HG03520 (cell line): Measurements from ENCODE around the gene SMTN.

Experiments used
- ATAC-seq: cut with Tn5 transposase; IDR thresholded peaks from one replicate; pipeline ENCODE4 v1.9.1; 2021; ENCODE audit warnings: mild to moderate bottlenecking, moderate library complexity; ENCODE audit not compliant: unreplicated experiment

SMTN gene

DNA sequence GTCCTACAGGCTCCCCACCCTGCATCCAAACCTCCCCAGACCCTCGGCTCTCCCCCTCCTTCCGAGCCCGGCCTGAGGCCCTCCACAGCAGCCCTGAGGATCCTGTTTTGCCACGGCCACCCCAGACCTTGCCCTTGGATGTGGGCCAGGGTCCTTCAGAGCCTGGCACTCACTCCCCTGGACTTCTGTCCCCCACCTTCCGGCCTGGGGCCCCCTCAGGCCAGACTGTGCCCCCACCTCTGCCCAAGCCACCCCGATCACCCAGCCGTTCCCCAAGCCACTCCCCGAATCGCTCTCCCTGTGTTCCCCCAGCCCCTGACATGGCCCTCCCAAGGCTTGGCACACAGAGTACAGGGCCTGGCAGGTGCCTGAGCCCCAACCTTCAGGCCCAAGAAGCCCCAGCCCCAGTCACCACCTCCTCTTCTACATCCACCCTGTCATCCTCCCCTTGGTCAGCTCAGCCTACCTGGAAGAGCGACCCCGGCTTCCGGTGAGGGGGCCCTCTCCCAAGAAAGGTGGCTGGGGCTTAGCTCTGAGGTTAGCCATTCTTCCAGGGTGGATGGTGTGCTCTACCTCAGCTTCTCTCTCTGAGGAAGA lies 44.5 kb downstream of the SMTN start:
- no peak for ATAC-seq

DNA sequence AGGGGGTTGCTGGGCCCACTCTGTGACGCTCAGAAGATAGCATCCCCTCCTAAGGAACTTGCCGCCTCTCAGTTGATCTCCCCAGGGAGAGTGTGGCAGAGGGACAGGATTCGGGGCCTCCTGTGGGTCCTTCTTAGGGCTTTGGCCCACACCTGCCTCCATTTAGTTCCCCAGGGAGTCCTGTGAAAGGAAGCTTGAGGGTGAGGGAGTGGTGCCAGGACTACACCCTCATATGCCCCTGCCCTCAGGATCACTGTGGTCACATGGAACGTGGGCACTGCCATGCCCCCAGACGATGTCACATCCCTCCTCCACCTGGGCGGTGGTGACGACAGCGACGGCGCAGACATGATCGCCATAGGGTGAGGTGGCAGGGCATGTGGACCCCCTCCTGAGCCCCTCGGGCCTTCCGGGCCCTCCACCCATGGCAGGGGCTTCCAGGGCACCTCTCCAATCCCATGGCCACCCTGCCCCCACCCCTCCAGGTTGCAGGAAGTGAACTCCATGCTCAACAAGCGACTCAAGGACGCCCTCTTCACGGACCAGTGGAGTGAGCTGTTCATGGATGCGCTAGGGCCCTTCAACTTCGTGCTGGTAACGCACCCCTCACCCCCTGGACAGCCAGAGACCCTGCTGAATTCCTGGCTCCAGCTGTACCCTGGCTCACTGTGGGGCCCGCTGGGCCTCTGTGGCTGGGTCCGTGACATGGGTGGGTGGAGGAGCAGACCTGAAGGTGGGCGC lies 45.2 kb downstream of the SMTN start:
- no peak for ATAC-seq

- ATAC-seq, result no peak
Measured at GRCh38 chr22:31126869-31127175, 45.7 kb downstream of the SMTN start.

GRCh38 chr22:31127181-31127772 lies 46.2 kb downstream of the SMTN start:
- ATAC-seq, result no peak

DNA sequence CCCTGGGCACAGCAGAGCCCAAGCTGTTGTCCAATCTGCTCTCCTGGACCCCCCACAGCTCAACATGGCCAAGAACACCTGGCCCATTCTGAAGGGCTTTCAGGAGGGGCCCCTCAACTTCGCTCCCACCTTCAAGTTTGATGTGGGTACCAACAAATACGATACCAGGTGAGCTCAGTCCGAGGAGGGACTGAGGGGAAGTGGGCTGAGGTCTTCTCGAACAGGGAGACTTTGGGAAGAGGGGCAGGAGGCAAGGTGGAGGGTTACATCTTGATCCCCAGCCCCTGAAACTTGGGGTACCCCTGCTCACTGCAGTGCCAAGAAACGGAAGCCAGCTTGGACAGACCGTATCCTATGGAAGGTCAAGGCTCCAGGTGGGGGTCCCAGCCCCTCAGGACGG lies 47.0 kb downstream of the SMTN start:
- no peak for ATAC-seq

GRCh38 chr22:31130873-31131272 lies 49.8 kb downstream of the SMTN start:
- no peak for ATAC-seq

DNA sequence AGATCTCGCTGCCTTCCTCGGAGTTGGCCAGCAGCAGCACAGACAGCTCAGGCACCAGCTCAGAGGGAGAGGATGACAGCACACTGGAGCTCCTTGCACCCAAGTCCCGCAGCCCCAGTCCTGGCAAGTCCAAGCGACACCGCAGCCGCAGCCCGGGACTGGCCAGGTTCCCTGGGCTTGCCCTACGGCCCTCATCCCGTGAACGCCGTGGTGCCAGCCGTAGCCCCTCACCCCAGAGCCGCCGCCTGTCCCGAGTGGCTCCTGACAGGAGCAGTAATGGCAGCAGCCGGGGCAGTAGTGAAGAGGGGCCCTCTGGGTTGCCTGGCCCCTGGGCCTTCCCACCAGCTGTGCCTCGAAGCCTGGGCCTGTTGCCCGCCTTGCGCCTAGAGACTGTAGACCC lies 52.8 kb downstream of the SMTN start:
- no peak for ATAC-seq

DNA sequence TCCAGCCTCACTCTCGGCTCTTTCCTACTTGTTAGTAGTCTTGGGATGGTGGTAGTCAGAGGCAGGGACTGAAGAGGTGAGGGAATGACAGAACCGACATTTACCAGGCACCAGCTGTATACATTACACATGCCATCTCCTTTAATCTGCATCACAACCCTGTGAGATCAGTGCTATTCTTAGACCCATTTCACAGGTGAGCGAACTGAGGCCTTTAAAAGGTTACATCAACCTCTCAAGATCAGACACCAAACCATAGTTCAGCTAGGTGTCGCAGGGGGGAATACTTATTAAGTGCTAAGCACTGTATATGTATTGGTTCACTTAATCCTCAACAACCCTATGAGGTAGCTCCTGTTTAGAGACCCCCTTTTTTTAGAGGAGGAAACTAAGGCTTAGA lies 53.6 kb downstream of the SMTN start:
- no peak for ATAC-seq

- no peak for ATAC-seq
Measured at GRCh38 chr22:31135706-31136105, 54.6 kb downstream of the SMTN start.

- ATAC-seq, result no peak
Measured at GRCh38 chr22:31136155-31136554, 55.0 kb downstream of the SMTN start.

- ATAC-seq, result no peak
Measured at GRCh38 chr22:31136711-31137110, 55.6 kb downstream of the SMTN start.

- no peak for ATAC-seq
Measured at GRCh38 chr22:31137721-31138120, 56.6 kb downstream of the SMTN start.

DNA sequence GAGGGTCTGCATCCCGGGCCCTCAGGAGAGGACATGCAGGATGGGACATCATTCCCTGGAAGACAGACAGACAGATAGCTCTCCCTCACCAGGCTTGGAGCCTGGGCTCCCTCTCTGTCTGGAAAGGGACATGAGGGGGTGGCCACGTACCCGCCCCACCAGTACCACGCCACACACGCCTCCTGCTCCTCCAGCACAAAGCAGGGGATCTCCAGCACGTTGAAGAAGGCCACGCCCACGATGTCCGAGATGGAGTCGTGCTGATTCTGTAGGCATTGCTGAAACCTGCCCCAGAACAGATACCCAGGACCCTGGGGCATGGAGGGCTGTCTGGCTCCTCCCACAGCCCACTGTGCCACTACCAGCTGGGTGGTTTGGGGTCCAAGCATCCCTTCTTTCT lies 57.0 kb downstream of the SMTN start:
- ATAC-seq, result no peak

DNA sequence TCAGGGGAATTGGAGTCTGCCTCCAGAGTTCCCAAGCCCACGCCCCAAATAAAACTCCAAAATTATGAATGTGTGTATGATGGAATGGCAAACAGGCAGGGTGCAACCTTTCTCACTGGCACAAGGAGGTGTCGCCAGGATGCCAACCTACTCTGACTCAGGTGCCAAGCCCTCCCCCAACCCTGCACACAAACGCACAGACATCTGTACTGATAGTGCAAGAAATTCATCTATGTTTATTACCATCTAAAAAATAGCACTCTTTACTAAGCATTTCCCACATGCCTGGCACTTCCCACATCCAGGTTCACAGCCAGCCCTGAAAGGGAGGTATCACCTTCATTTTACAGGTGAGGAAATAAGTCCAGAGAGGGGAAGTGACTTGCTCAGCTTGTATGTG lies 57.9 kb downstream of the SMTN start:
- ATAC-seq, result no peak

- no peak for ATAC-seq
Measured at GRCh38 chr22:31139866-31140716, 59.0 kb downstream of the SMTN start, which contains the start of gene PLA2G3. Gene PLA2G3 (minus strand): TSS chr22:31140508. CDS start chr22:31140354, 154 bp downstream.

DNA sequence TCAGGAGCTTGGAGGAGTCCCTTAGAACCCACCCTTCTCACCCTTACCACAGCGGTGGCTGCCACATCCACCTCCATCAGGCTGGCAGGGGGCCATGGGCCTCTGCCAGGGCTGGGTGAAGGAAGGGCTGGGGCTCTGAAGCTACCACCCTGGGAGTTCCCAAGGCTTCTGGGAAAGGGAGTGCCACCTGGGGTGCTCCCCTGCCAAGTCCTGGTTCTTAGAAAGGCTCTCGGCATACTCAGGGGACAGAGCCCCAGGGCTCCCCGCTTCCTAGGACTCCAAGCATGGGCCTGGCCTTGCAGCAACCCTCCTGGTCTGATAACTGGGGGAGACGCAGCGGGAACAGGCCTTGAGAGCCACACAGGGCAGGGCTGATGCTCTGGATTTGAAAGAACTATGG lies 59.6 kb downstream of the SMTN start:
- ATAC-seq, result no peak

DNA sequence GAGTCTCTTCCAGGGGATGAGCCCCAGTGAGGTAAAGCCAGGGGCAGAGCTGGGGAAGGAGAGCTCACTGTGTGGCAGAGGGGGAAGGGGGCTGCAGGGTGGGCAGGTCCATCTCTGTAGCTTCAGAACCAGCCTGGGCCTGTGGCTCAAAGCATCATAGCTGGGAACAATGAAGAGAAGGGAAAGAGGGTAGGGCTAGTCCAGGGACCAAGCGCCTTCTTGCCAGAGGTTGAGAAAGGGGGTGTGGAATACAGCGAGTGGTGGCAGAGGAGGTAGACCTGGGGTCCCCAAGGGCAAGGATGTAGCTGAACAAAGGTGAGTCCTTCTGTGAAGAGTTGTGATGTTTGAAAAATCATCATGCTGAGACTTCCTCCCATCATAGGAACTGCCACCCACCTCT lies 60.4 kb downstream of the SMTN start:
- ATAC-seq, result no peak

DNA sequence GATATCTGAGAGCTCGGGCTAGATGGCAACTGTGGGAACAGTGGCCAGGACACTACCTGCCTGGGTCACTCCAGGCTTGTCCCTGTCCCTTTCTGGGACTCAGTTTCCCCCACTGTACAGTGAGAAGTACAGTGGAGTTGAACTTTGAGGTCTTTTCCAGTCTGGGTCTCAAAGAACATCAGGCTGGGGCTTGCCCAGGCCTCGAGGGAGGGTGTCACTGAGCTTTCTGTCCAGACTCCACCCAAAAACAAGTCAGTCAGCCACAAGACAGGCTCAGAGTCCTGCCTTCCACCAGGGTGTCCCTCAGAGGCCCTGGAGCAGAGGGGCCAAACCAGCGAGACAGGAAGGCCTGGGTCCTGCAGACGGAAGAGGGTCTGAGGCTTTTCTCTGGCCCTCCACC lies 61.2 kb downstream of the SMTN start:
- ATAC-seq, result no peak

DNA sequence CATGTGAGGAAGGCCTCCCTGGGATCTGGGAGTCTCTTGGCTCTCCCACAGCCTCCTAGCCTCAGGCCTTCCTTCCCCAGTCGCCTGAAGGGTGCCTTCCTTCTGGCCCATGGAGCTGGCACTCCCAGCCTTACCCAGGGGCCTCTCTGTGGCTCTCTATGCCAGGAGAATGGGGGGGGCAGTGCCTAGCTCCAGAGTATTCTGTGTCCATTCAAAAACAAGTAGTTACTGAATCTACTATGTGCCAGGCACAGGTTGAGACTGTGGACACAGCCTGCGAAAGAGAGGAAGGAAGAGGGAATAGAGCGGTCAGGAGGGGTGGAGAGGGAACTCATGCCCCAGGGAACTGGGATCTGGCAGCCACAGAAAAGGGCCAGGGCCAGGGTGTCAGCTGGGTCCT lies 61.9 kb downstream of the SMTN start:
- no peak for ATAC-seq

- no peak for ATAC-seq
Measured at GRCh38 chr22:31143537-31143936, 62.4 kb downstream of the SMTN start.

DNA sequence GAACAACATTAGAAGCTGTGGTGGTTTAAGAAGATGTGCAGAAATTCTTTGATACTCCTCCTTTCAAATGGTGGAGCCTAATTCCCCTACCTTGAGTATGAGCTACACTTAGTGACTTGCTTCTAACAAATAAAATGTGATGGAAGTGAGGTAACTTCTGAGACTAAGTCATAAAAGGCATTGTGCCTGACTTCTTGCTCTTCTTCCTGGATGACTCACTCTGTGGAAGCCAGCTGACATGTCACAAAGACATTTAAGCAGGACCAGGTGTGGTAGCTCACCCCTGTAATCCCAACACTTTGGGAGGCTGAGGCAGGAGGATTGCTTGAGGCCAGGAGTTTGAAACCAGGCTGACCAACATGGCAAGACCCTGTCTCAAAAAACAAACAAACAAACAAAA lies 63.1 kb downstream of the SMTN start:
- ATAC-seq, result no peak

DNA sequence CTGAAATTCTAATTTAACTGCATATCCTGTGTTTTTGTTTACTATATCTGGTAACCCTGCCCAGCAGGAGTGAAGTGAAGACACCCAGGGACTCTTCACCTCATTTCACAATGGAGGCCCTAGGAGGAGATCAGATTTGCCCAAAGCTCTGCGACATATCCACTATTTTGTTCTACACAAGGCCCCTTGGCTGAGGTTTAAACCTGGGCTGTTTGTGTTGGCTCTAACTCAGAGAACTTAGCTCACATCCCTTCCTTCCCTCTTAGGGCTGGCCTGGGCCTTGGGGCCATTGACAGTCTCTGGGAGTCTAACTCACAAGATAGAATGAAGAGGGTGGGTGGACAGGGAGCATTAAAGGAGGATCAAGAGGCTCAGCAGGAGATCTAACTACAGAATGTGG lies 67.4 kb downstream of the SMTN start:
- ATAC-seq, result no peak
